Activated naive CD4-positive, alpha-beta T cell treated with anti-CD3 and anti-CD28 coated beads, Interleukin-2, amount 50 U/mL, for 16 hours (primary cell): Measurements from ENCODE around the gene GID8.

Experiments used
- DNase-seq: peaks from one replicate; pipeline ENCODE4 v3.0.0-alpha.2; 2020

GID8 gene

GRCh38 chr20:62971950-62972844 lies 34.2 kb downstream of the GID8 start:
- peak; percentile 87 for DNase-seq

GRCh38 chr20:62972845-62973745 lies 35.1 kb downstream of the GID8 start:
- DNase-seq: no peak

GRCh38 chr20:62975251-62975760 lies 37.4 kb downstream of the GID8 start:
- no peak for DNase-seq

- no peak for DNase-seq
Measured at GRCh38 chr20:62975812-62976508, 38.0 kb downstream of the GID8 start.

GRCh38 chr20:62976886-62977285 lies 38.9 kb downstream of the GID8 start:
- no peak for DNase-seq

GRCh38 chr20:62977613-62978560 lies 39.9 kb downstream of the GID8 start:
- DNase-seq: peak; percentile 83

- no peak for DNase-seq
Measured at GRCh38 chr20:62978561-62978943, 40.6 kb downstream of the GID8 start.

- DNase-seq: no peak
Measured at GRCh38 chr20:62979310-62979709, 41.4 kb downstream of the GID8 start.

GRCh38 chr20:62979876-62980373 lies 42.0 kb downstream of the GID8 start:
- DNase-seq: no peak

GRCh38 chr20:62980380-62980960 lies 42.5 kb downstream of the GID8 start:
- DNase-seq: no peak

GRCh38 chr20:62980970-62981369 lies 43.0 kb downstream of the GID8 start:
- DNase-seq: peak; percentile 52

- DNase-seq: no peak
Measured at GRCh38 chr20:62982124-62983075, 44.5 kb downstream of the GID8 start.

GRCh38 chr20:62983210-62983609 lies 45.3 kb downstream of the GID8 start:
- no peak for DNase-seq

GRCh38 chr20:62984666-62985443 lies 46.9 kb downstream of the GID8 start:
- DNase-seq: no peak

GRCh38 chr20:62985444-62985778 lies 47.5 kb downstream of the GID8 start:
- no peak for DNase-seq

- DNase-seq: no peak
Measured at GRCh38 chr20:62986257-62986800, 48.4 kb downstream of the GID8 start.

- DNase-seq: no peak
Measured at GRCh38 chr20:62987114-62987513, 49.2 kb downstream of the GID8 start.

GRCh38 chr20:62989201-62989601 lies 51.3 kb downstream of the GID8 start:
- DNase-seq: no peak

GRCh38 chr20:62990306-62990825 lies 52.4 kb downstream of the GID8 start:
- DNase-seq: no peak
